H1 (cell line): ENCODE measurements around the gene LCE2D. TPM values are rescaled to one million over a fixed set of nuclear protein-coding genes. Genes with fewer than 3 reads are reported as not detected.

Source experiments
- CTCF ChIA-PET: fragments of 300-600 bp; sonication (Branson Sonifier 250); formaldehyde crosslinking; loops from one replicate; lab custom pipeline; 2021; ENCODE audit not compliant: partially characterized antibody; lab: Charles Lee
- POLR2A ChIA-PET: fragments of 300-600 bp; sonication (Branson Sonifier 250); formaldehyde crosslinking; loops from one replicate; lab custom pipeline; 2021; ENCODE audit warnings: inconsistent platforms; ENCODE audit not compliant: partially characterized antibody; lab: Charles Lee
- DNase-seq, 2 experiments: peaks; one replicate each; pipeline versions ENCODE4 v3.0.0 to v3.0.0-alpha.2; 2010 to 2022; ENCODE audit warnings: low spot score in 2 of 2, low read depth in 1 of 2, mixed read lengths in 1 of 2
- FAIRE-seq: peaks from 2 replicates; lab custom pipeline; 2011; peaks lifted over from hg19 to GRCh38; lab: Jason Lieb, UNC
- H2AFZ ChIP-seq: 2 replicates; pipeline ENCODE4 v1.8.1; 2012; ENCODE audit warnings: low read length, inconsistent platforms
- H2AK5ac ChIP-seq: 2 replicates; pipeline ENCODE4 v1.6.1; 2013; ENCODE audit warnings: low read depth, low read length
- H2BK120ac ChIP-seq: replicated peaks from 2 replicates; pipeline ENCODE3; 2013; ENCODE audit warnings: low read depth, low read length, inconsistent platforms
- H2BK12ac ChIP-seq: 2 replicates; pipeline ENCODE4 v1.6.1; 2013; ENCODE audit warnings: low read depth, low read length
- H2BK15ac ChIP-seq: 2 replicates; pipeline ENCODE4 v1.6.1; 2013; ENCODE audit warnings: low read length
- H2BK20ac ChIP-seq: 2 replicates; pipeline ENCODE4 v1.6.1; 2013; ENCODE audit warnings: low read length
- H2BK5ac ChIP-seq: 2 replicates; pipeline ENCODE4 v1.6.1; 2013; ENCODE audit warnings: low read depth, low read length
- H3K14ac ChIP-seq: 2 replicates; pipeline ENCODE4 v1.6.1; 2013; ENCODE audit warnings: inconsistent platforms; ENCODE audit not compliant: insufficient read length
- H3K18ac ChIP-seq: 2 replicates; pipeline ENCODE4 v1.6.1; 2013; ENCODE audit warnings: low read length; ENCODE audit errors: extremely low read depth
- H3K23ac ChIP-seq: 2 replicates; pipeline ENCODE4 v1.6.1; 2013; ENCODE audit warnings: inconsistent platforms; ENCODE audit not compliant: insufficient read length
- H3K23me2 ChIP-seq: 2 replicates; pipeline ENCODE4 v1.6.1; 2013; ENCODE audit warnings: low read depth, low read length
- H3K27ac ChIP-seq: 2 replicates; pipeline ENCODE4 v1.6.1; 2011; ENCODE audit warnings: low read depth, low read length, inconsistent platforms
- H3K27me3 ChIP-seq, 4 experiments: replicated peaks in 1 of 4; 1 replicate in 1 of 4; 2 replicates in 3 of 4; pipeline versions ENCODE4 v1.6.1 to v1.8.1; 2011 to 2013; ENCODE audit warnings: low read length in 3 of 4, mild to moderate bottlenecking in 3 of 4, inconsistent platforms in 2 of 4, mixed read lengths in 2 of 4, moderate library complexity in 1 of 4; ENCODE audit not compliant: control insufficient read depth in 3 of 4, insufficient read depth in 3 of 4; ENCODE audit errors: extremely low read depth in 1 of 4
- H3K36me3 ChIP-seq, 4 experiments: 2 replicates each; pipeline versions ENCODE4 v1.6.1 to v1.8.1; 2011 to 2013; ENCODE audit warnings: mild to moderate bottlenecking in 4 of 4, low read length in 3 of 4, moderate library complexity in 2 of 4, control low read depth in 1 of 4, inconsistent platforms in 1 of 4; ENCODE audit not compliant: insufficient read depth in 4 of 4, control insufficient read depth in 2 of 4
- H3K4ac ChIP-seq: replicated peaks from 2 replicates; pipeline ENCODE3; 2013; ENCODE audit warnings: low read length, low read depth, mixed read lengths, inconsistent platforms; ENCODE audit not compliant: insufficient read length
- H3K4me1 ChIP-seq, 4 experiments: replicated peaks in 1 of 4; 1 replicate in 1 of 4; 2 replicates in 3 of 4; pipeline versions ENCODE4 v1.6.1 to v1.8.1; 2011 to 2013; ENCODE audit warnings: low read length in 3 of 4, inconsistent platforms in 2 of 4, mixed read lengths in 1 of 4; ENCODE audit not compliant: insufficient read depth in 4 of 4, control insufficient read depth in 3 of 4
- H3K4me2 ChIP-seq, 2 experiments: 2 replicates each; pipeline versions ENCODE4 v1.6.1 to v1.8.1; 2011 to 2013; ENCODE audit warnings: low read depth in 2 of 2, low read length in 2 of 2, control low read depth in 1 of 2, inconsistent platforms in 1 of 2, mild to moderate bottlenecking in 1 of 2; ENCODE audit not compliant: insufficient read depth in 1 of 2
- H3K4me3 ChIP-seq, 4 experiments: fragments of 200-600, 300-600 bp in 1 of 4; sonication (generic), shearing (Covaris generic), sonication (Bioruptor Twin) in 1 of 4; 2 replicates each; pipeline versions ENCODE4 v1.5.1 to v1.8.1; 2011 to 2016; ENCODE audit warnings: low read length in 4 of 4, low read depth in 3 of 4, control low read depth in 2 of 4, inconsistent platforms in 2 of 4, mild to moderate bottlenecking in 2 of 4, mixed read lengths in 1 of 4, moderate library complexity in 1 of 4; ENCODE audit not compliant: insufficient read depth in 2 of 4; ENCODE audit errors: extremely low read depth in 1 of 4
- H3K56ac ChIP-seq: replicated peaks from 2 replicates; pipeline ENCODE3; 2013; ENCODE audit warnings: low read depth, mild to moderate bottlenecking, mixed read lengths, low read length, inconsistent platforms; ENCODE audit not compliant: insufficient read length
- H3K79me1 ChIP-seq: 2 replicates; pipeline ENCODE4 v1.6.1; 2013; ENCODE audit warnings: low read depth, low read length, control low read depth
- H3K79me2 ChIP-seq, 2 experiments: 2 replicates each; pipeline versions ENCODE4 v1.6.1 to v1.8.1; 2012 to 2013; ENCODE audit warnings: low read length in 2 of 2, mild to moderate bottlenecking in 2 of 2, inconsistent platforms in 1 of 2; ENCODE audit not compliant: insufficient read depth in 2 of 2, control insufficient read depth in 1 of 2
- H3K9ac ChIP-seq, 4 experiments: replicated peaks in 1 of 4; 1 replicate in 1 of 4; 2 replicates in 3 of 4; pipeline versions ENCODE4 v1.6.1 to v1.8.1; 2011 to 2013; ENCODE audit warnings: low read depth in 3 of 4, low read length in 3 of 4, control low read depth in 2 of 4, mild to moderate bottlenecking in 2 of 4, moderate library complexity in 2 of 4, inconsistent platforms in 1 of 4; ENCODE audit errors: extremely low read depth in 1 of 4
- H3K9me3 ChIP-seq, 2 experiments: 2 replicates each; pipeline versions ENCODE4 v1.6.1 to v1.8.1; 2012 to 2013; ENCODE audit warnings: mild to moderate bottlenecking in 2 of 2, moderate library complexity in 2 of 2, control low read depth in 1 of 2, inconsistent platforms in 1 of 2, low read depth in 1 of 2, low read length in 1 of 2, mixed read lengths in 1 of 2; ENCODE audit not compliant: insufficient read depth in 2 of 2
- H4K20me1 ChIP-seq, 2 experiments: replicated peaks in 1 of 2; 2 replicates each; pipeline versions ENCODE3 to v1.8.1; 2011 to 2013; ENCODE audit warnings: inconsistent platforms in 2 of 2, low read length in 2 of 2, mild to moderate bottlenecking in 1 of 2; ENCODE audit not compliant: insufficient read depth in 2 of 2, control insufficient read depth in 1 of 2
- H4K5ac ChIP-seq: 2 replicates; pipeline ENCODE4 v1.6.1; 2013; ENCODE audit warnings: low read length, low read depth, mixed read lengths, inconsistent platforms; ENCODE audit not compliant: insufficient read length
- H4K8ac ChIP-seq: 2 replicates; pipeline ENCODE4 v1.8.0; 2013; ENCODE audit warnings: mild to moderate bottlenecking, moderate library complexity, low read length, inconsistent platforms; ENCODE audit not compliant: insufficient read depth; ENCODE audit errors: extremely low read depth
- H4K91ac ChIP-seq: replicated peaks from 2 replicates; pipeline ENCODE3; 2013; ENCODE audit warnings: low read length, mixed read lengths, inconsistent platforms; ENCODE audit not compliant: insufficient read length
- ASH2L ChIP-seq: fragments of 200-600, 300-600 bp; sonication (generic); IDR thresholded peaks from one replicate; pipeline ENCODE4 v1.7.1; 2017; ENCODE audit warnings: low read length
- BCL11A ChIP-seq, 2 experiments: IDR thresholded peaks; one replicate each; pipeline ENCODE4 v1.6.1; 2011; ENCODE audit warnings: low read depth in 2 of 2, low read length in 2 of 2, mild to moderate bottlenecking in 2 of 2
- EZH2 ChIP-seq: fragments of 200-600 bp; sonication (generic); IDR thresholded peaks from 2 replicates; pipeline ENCODE4 v1.7.1; 2012; ENCODE audit warnings: low read depth, mild to moderate bottlenecking, moderate library complexity, low read length, inconsistent platforms; ENCODE audit not compliant: severe bottlenecking
- MAFK ChIP-seq: IDR thresholded peaks from 2 replicates; pipeline ENCODE4 v1.6.1; 2012; ENCODE audit warnings: low read depth, mild to moderate bottlenecking, improper control_type of control experiment, low read length
- POU5F1 ChIP-seq: IDR thresholded peaks from 2 replicates; pipeline ENCODE4 v1.6.1; 2011; ENCODE audit warnings: low read depth, mild to moderate bottlenecking, low read length, moderate library complexity
- RAD21 ChIP-seq, 2 experiments: IDR thresholded peaks in 1 of 2; conservative IDR thresholded peaks in 1 of 2; 2 replicates each; pipeline ENCODE4 v1.6.1; 2011; ENCODE audit warnings: low read depth in 2 of 2, low read length in 2 of 2, improper control_type of control experiment in 1 of 2, inconsistent platforms in 1 of 2, mild to moderate bottlenecking in 1 of 2, moderate library complexity in 1 of 2
- SIX5 ChIP-seq: IDR thresholded peaks from 2 replicates; pipeline ENCODE4 v1.6.1; 2011; ENCODE audit warnings: mild to moderate bottlenecking, low read depth, low read length
- SP4 ChIP-seq: IDR thresholded peaks from 2 replicates; pipeline ENCODE4 v1.6.1; 2012; ENCODE audit warnings: low read length, inconsistent platforms
- SUZ12 ChIP-seq: fragments of 200-600 bp; sonication (generic); IDR thresholded peaks from 2 replicates; pipeline ENCODE4 v1.6.1; 2012; ENCODE audit warnings: mild to moderate bottlenecking, inconsistent platforms, low read length, moderate library complexity, mixed read lengths
- TAF7 ChIP-seq: optimal IDR thresholded peaks from 2 replicates; pipeline ENCODE3; 2011; ENCODE audit warnings: low read depth, mild to moderate bottlenecking, inconsistent platforms, low read length, moderate library complexity, borderline replicate concordance
- TCF12 ChIP-seq: IDR thresholded peaks from 2 replicates; pipeline ENCODE4 v1.6.1; 2011; ENCODE audit warnings: low read depth, mild to moderate bottlenecking, low read length
- WGBS, 2 experiments: shearing (Covaris generic) in 1 of 2; methylation state at CpG; one replicate each; pipeline versions ENCODE4 v1.1.6 to v1.1.7; 2013 to 2015; ENCODE audit warnings: low lambda C conversion rate in 2 of 2, mixed read lengths in 2 of 2, inconsistent platforms in 1 of 2, low coverage in 1 of 2, missing lambda C conversion rate in 1 of 2; ENCODE audit not compliant: insufficient replicate concordance in 2 of 2, insufficient coverage in 1 of 2, insufficient read length in 1 of 2; ENCODE audit errors: extremely low coverage in 1 of 2, missing lambda C conversion rate in 1 of 2; 5-methylcytosine and 5-hydroxymethylcytosine counted together
- polyA plus RNA-seq, 7 experiments: library from polyadenylated mRNA; depleted of rRNA in 3 of 7; stranded (reverse) in 5 of 7; unstranded in 2 of 7; fragments of >200 nt in 5 of 7; fragments of 200-250 nt in 2 of 7; gene quantifications; 1 replicate in 5 of 7; 2 replicates in 1 of 7; 4 replicates in 1 of 7; pipeline versions ENCODE4 v1.2.1 to v1.2.3, GENCODE V29; 2011 to 2013; ENCODE audit warnings: missing spikeins in 2 of 7, mixed read lengths in 2 of 7
- total RNA-seq: library from RNA; stranded (reverse); fragmentation: NEBNext Ultra II Directional; extraction: Animal tissue kit (Norgen Biotek cat#: 25700); gene quantifications from 2 replicates; pipeline ENCODE4 v1.2.1, GENCODE V29; 2021

The LCE2D gene
- total and polyA plus RNA-seq, 2 of the 8 experiments (the other 6 are each of a cell fraction or from before 2014, with no cell fraction given) = not detected

GRCh38 chr1:152626744-152627143 lies 36.4 kb upstream of the LCE2D start:
- H3K27me3 ChIP-seq = no peaks in the 10 kb centered on the region
- no peaks in the 10 kb centered on the region for H3K4me1 ChIP-seq
- H4K8ac ChIP-seq = no peak overlapping the region
- H3K9ac ChIP-seq = no peak overlapping the region
- H3K4me3 ChIP-seq = no peak overlapping the region
- no peak overlapping the region for H2BK12ac ChIP-seq
- FAIRE-seq (no peak), DNase-seq (no peak)
- H2BK20ac ChIP-seq = no peak overlapping the region
- H3K4ac ChIP-seq = no peak overlapping the region
- H3K79me1 ChIP-seq = no peaks in the 10 kb centered on the region
- H2BK120ac ChIP-seq = no peak overlapping the region
- no peak overlapping the region for H3K27ac ChIP-seq
- no peak overlapping the region for H3K4me2 ChIP-seq
- H3K18ac ChIP-seq = no peak overlapping the region
- H4K5ac ChIP-seq = no peak overlapping the region
- TF ChIP-seq SIX5 = no peak
- no peak for TF ChIP-seq MAFK
- TF ChIP-seq SP4 = no peak
- no peak for TF ChIP-seq TAF7
- TF ChIP-seq TCF12 = no peak
- no peak for TF ChIP-seq POU5F1
- TF ChIP-seq SUZ12 = no peak
- TF ChIP-seq ASH2L = no peak
- TF ChIP-seq EZH2 = no peak
- no peak for TF ChIP-seq BCL11A (IDR thresholded peaks at IDR 0.05; ENCODE audit: low read depth in 2 of 2, low read length in 2 of 2)
- no peak for TF ChIP-seq RAD21 (IDR thresholded peaks at IDR 0.05 in 1 of 2, conservative IDR thresholded peaks at IDR 0.05 in 1 of 2; ENCODE audit: low read depth in 2 of 2, low read length in 2 of 2)
- ChIA-PET POLR2A (no interaction called here), CTCF (no interaction called here)
- H2AK5ac ChIP-seq = no peak overlapping the region
- 53% methylated on average over 1 of the region's 1 CpG; no CpG with 5 or more reads in 1 of the 2 experiments for WGBS, 2 experiments
- no peak overlapping the region for H4K91ac ChIP-seq
- no peak overlapping the region for H2BK15ac ChIP-seq
- no peaks in the 10 kb centered on the region for H4K20me1 ChIP-seq
- no peaks in the 10 kb centered on the region for H3K79me2 ChIP-seq
- H2AFZ ChIP-seq = no peak overlapping the region
- H3K9me3 ChIP-seq = peaks cover 77 to 93% of the 10 kb centered on the region in 2 experiments
- H2BK5ac ChIP-seq = no peak overlapping the region
- H3K14ac ChIP-seq = no peak overlapping the region
- no peak overlapping the region for H3K23ac ChIP-seq
- H3K36me3 ChIP-seq = no peaks in the 10 kb centered on the region
- H3K56ac ChIP-seq = no peak overlapping the region
- no peaks in the 10 kb centered on the region; the same call in 1 of the 2 replicates for H3K23me2 ChIP-seq
